Neural cell (in vitro differentiated cells): ENCODE measurements around the gene KPTN. TPM values are rescaled to one million over a fixed set of nuclear protein-coding genes. Genes with fewer than 3 reads are reported as not detected.
A peak's percentile ranks its signal among the peaks of the same experiment; 100 is the strongest.

ENCODE experiments used
- H2AFZ ChIP-seq: fragments of 200-600, 300-800 bp; sonication (generic), shearing (Covaris generic); 2 replicates; pipeline ENCODE4 v1.6.0; 2014; ENCODE audit warnings: low read depth, mild to moderate bottlenecking, antibody characterized with exemption, low read length, moderate library complexity
- H3F3A ChIP-seq: fragments of 200-600 bp; shearing (Covaris generic); 2 replicates; pipeline ENCODE4 v1.6.1; 2016; ENCODE audit warnings: mild to moderate bottlenecking, moderate library complexity, mixed read lengths, antibody characterized with exemption, low read length; ENCODE audit not compliant: insufficient read depth, poor library complexity, severe bottlenecking
- H3K27ac ChIP-seq: fragments of 200-600, 300-800 bp; sonication (generic), shearing (Covaris generic); 2 replicates; pipeline ENCODE4 v1.5.1; 2014; ENCODE audit warnings: mild to moderate bottlenecking, low read length, moderate library complexity
- H3K27me3 ChIP-seq: fragments of 300-800, 200-600 bp; sonication (generic), shearing (Covaris generic); 2 replicates; pipeline ENCODE4 v1.6.0; 2014; ENCODE audit warnings: mild to moderate bottlenecking, low read depth, low read length, moderate library complexity; ENCODE audit not compliant: insufficient read depth
- H3K36me3 ChIP-seq: fragments of 300-800, 200-600 bp; sonication (generic), shearing (Covaris generic); 2 replicates; pipeline ENCODE4 v1.5.1; 2014; ENCODE audit warnings: mild to moderate bottlenecking, antibody characterized with exemption, low read length, moderate library complexity; ENCODE audit not compliant: insufficient read depth
- H3K4me2 ChIP-seq: fragments of 300-800, 200-600 bp; sonication (generic), shearing (Covaris generic); 2 replicates; pipeline ENCODE4 v1.6.0; 2014; ENCODE audit warnings: mild to moderate bottlenecking, low read length
- H3K4me3 ChIP-seq: fragments of 300-800, 200-600 bp; sonication (generic), shearing (Covaris generic); 2 replicates; pipeline ENCODE4 v1.5.1; 2014; ENCODE audit warnings: mild to moderate bottlenecking, low read length, moderate library complexity
- H3K79me2 ChIP-seq: fragments of 200-600 bp; shearing (Covaris generic); replicated peaks from 2 replicates; pipeline ENCODE4 v1.6.0; 2014; ENCODE audit warnings: mild to moderate bottlenecking, low read length, moderate library complexity; ENCODE audit not compliant: insufficient read depth
- H3K9ac ChIP-seq: fragments of 300-800, 200-600 bp; sonication (generic), shearing (Covaris generic); 2 replicates; pipeline ENCODE4 v1.6.1; 2016; ENCODE audit warnings: mild to moderate bottlenecking, low read length, mixed read lengths
- H3K9me2 ChIP-seq: fragments of 200-600 bp; shearing (Covaris generic); 2 replicates; pipeline ENCODE4 v1.6.1; 2016; ENCODE audit warnings: mild to moderate bottlenecking, low read length, mixed read lengths; ENCODE audit not compliant: insufficient read depth
- H3K9me3 ChIP-seq: fragments of 200-600, 300-800 bp; sonication (generic), shearing (Covaris generic); 2 replicates; pipeline ENCODE4 v1.6.1; 2016; ENCODE audit warnings: mild to moderate bottlenecking, mixed run types, low read length, moderate library complexity, mixed read lengths
- H4K20me1 ChIP-seq: fragments of 200-600 bp; shearing (Covaris generic); 2 replicates; pipeline ENCODE4 v1.6.1; 2016; ENCODE audit warnings: mild to moderate bottlenecking, mixed run types; ENCODE audit not compliant: insufficient read depth
- CTCF ChIP-seq: fragments of 450-650 bp; IDR thresholded peaks from 2 replicates; pipeline ENCODE4 v1.5.1; 2014; ENCODE audit warnings: antibody characterized with exemption, mild to moderate bottlenecking, moderate library complexity; ENCODE audit not compliant: poor library complexity, severe bottlenecking
- EP300 ChIP-seq: fragments of 450-650 bp; conservative IDR thresholded peaks from 2 replicates; pipeline ENCODE4 v1.6.1; 2014; ENCODE audit warnings: antibody characterized with exemption, mild to moderate bottlenecking, moderate library complexity; ENCODE audit not compliant: poor library complexity, severe bottlenecking
- EZH2 ChIP-seq: fragments of 200-600, 300-800 bp; shearing (Covaris generic), sonication (generic); IDR thresholded peaks from 2 replicates; pipeline ENCODE4 v1.6.1; 2014; ENCODE audit warnings: antibody characterized with exemption, low read length, borderline replicate concordance, mild to moderate bottlenecking; ENCODE audit not compliant: insufficient read depth, poor library complexity, severe bottlenecking
- MXI1 ChIP-seq: fragments of 450-650 bp; conservative IDR thresholded peaks from 2 replicates; pipeline ENCODE4 v1.6.1; 2014; ENCODE audit warnings: antibody characterized with exemption, mild to moderate bottlenecking; ENCODE audit not compliant: poor library complexity, severe bottlenecking
- POLR2AphosphoS5 ChIP-seq: IDR thresholded peaks from 2 replicates; pipeline ENCODE4 v1.6.1; 2012
- RAD21 ChIP-seq: fragments of 450-650 bp; conservative IDR thresholded peaks from 2 replicates; pipeline ENCODE4 v1.6.1; 2014; ENCODE audit warnings: antibody characterized with exemption, mild to moderate bottlenecking, moderate library complexity
- REST ChIP-seq: IDR thresholded peaks from 2 replicates; pipeline ENCODE4 v1.6.1; 2012; ENCODE audit warnings: borderline replicate concordance
- SMC3 ChIP-seq: fragments of 450-650 bp; conservative IDR thresholded peaks from 2 replicates; pipeline ENCODE4 v1.6.1; 2014; ENCODE audit warnings: antibody characterized with exemption, mild to moderate bottlenecking, moderate library complexity; ENCODE audit not compliant: poor library complexity
- TAF1 ChIP-seq: IDR thresholded peaks from 2 replicates; pipeline ENCODE4 v1.6.1; 2012; ENCODE audit warnings: low read depth
- polyA plus RNA-seq: library from polyadenylated mRNA; depleted of rRNA; stranded (reverse); fragments of >200 nt; gene quantifications from 2 replicates; pipeline ENCODE4 v1.2.3, GENCODE V29; 2014

KPTN gene
- polyA plus RNA-seq, 1 donor from 2014 or later, result 23.8 TPM

GRCh38 chr19:47448360-47448727, 35.7 kb downstream of the KPTN start:
- Histone ChIP-seq H3K4me2 (no peak overlapping the region), H3K27ac (no peak overlapping the region), H3K27me3 (peaks cover 5% of the 10 kb centered on the region), H4K20me1 (no peaks in the 10 kb centered on the region), H2AFZ (no peak overlapping the region), H3K9me3 (no peaks in the 10 kb centered on the region), H3F3A (no peaks in the 10 kb centered on the region), H3K9me2 (no peaks in the 10 kb centered on the region), H3K36me3 (no peaks in the 10 kb centered on the region), H3K4me3 (no peak overlapping the region), H3K9ac (no peak overlapping the region), H3K79me2 (no peaks in the 10 kb centered on the region)
- TF ChIP-seq SMC3 (no peak), RAD21 (no peak), EZH2 (no peak), POLR2AphosphoS5 (no peak), EP300 (no peak), MXI1 (no peak), REST (no peak), TAF1 (no peak), CTCF (no peak)

- Histone ChIP-seq H3K27ac (no peak overlapping the region), H3K27me3 (peaks cover 5% of the 10 kb centered on the region)
These were observed 36.3 kb downstream of the KPTN start for GRCh38 chr19:47447470-47448359.

More at GRCh38 chr19:47447470-47448359, 36.3 kb downstream of the KPTN start:
- Histone ChIP-seq H3K9me2 (no peaks in the 10 kb centered on the region), H3F3A (no peaks in the 10 kb centered on the region), H3K9me3 (no peaks in the 10 kb centered on the region), H4K20me1 (no peaks in the 10 kb centered on the region), H3K9ac (no peak overlapping the region), H3K79me2 (no peaks in the 10 kb centered on the region), H3K4me2 (no peak overlapping the region), H2AFZ (no peak overlapping the region), H3K36me3 (no peaks in the 10 kb centered on the region), H3K4me3 (peak overlapping the region; percentile 43)
- TF ChIP-seq TAF1, result no peak
- TF ChIP-seq CTCF, result no peak
- TF ChIP-seq POLR2AphosphoS5, result no peak
- no peak for TF ChIP-seq SMC3
- peak; percentile 35 for TF ChIP-seq MXI1
- no peak for TF ChIP-seq EP300
- no peak for TF ChIP-seq REST
- no peak for TF ChIP-seq RAD21
